Osteocyte (in vitro differentiated cells): Measurements from ENCODE around the gene SERPIND1. TPM values are rescaled to one million over a fixed set of nuclear protein-coding genes. Genes with fewer than 3 reads are reported as not detected.

Experiments
- DNase-seq: peaks from one replicate; pipeline ENCODE4 v3.0.0; 2021; ENCODE audit warnings: mixed read lengths; ENCODE audit not compliant: unreplicated experiment; ENCODE audit errors: extremely low spot score
- H3K27ac Mint-ChIP-seq: one replicate; pipeline ENCODE4 v1.8.0; 2021; ENCODE audit warnings: mild to moderate bottlenecking, mixed read lengths; ENCODE audit not compliant: unreplicated experiment
- H3K27me3 Mint-ChIP-seq: one replicate; pipeline ENCODE4 v1.8.0; 2021; ENCODE audit warnings: mixed read lengths; ENCODE audit not compliant: unreplicated experiment
- H3K36me3 Mint-ChIP-seq: one replicate; pipeline ENCODE4 v1.8.0; 2021; ENCODE audit warnings: mixed read lengths; ENCODE audit not compliant: unreplicated experiment
- H3K4me1 Mint-ChIP-seq: one replicate; pipeline ENCODE4 v1.8.0; 2021; ENCODE audit warnings: mixed read lengths; ENCODE audit not compliant: unreplicated experiment
- H3K4me3 Mint-ChIP-seq: one replicate; pipeline ENCODE4 v1.8.0; 2021; ENCODE audit warnings: mild to moderate bottlenecking, moderate library complexity, mixed read lengths; ENCODE audit not compliant: unreplicated experiment
- H3K9me3 Mint-ChIP-seq: one replicate; pipeline ENCODE4 v1.8.0; 2021; ENCODE audit warnings: mixed read lengths; ENCODE audit not compliant: unreplicated experiment
- CTCF ChIP-seq: fragments of 200-600 bp; sonication (generic); IDR thresholded peaks from 2 replicates; pipeline ENCODE4 v1.5.0; 2021; ENCODE audit warnings: antibody characterized with exemption, mild to moderate bottlenecking, moderate library complexity
- total RNA-seq: library from RNA; stranded (reverse); gene quantifications from 2 replicates; pipeline ENCODE4 v1.2.1, GENCODE V29; 2021

Gene SERPIND1
- total RNA-seq, 1 donor from 2014 or later, result not detected

GRCh38 chr22:20761536-20761935 is 12.4 kb upstream of the SERPIND1 start:
- no peak for DNase-seq
- Mint-ChIP-seq H3K36me3 (peaks cover 43% of the 10 kb centered on the region), H3K4me3 (no peak overlapping the region), H3K27ac (no peak overlapping the region), H3K27me3 (no peaks in the 10 kb centered on the region), H3K9me3 (no peaks in the 10 kb centered on the region), H3K4me1 (no peaks in the 10 kb centered on the region)
- TF ChIP-seq CTCF, result no peak

- Mint-ChIP-seq H3K27me3 (no peaks in the 10 kb centered on the region), H3K9me3 (no peaks in the 10 kb centered on the region), H3K27ac (no peak overlapping the region), H3K36me3 (peaks cover 39% of the 10 kb centered on the region), H3K4me1 (no peaks in the 10 kb centered on the region), H3K4me3 (no peak overlapping the region)
- DNase-seq, result no peak
- no peak for TF ChIP-seq CTCF
Measured at GRCh38 chr22:20762233-20762796, 11.6 kb upstream of the SERPIND1 start.

GRCh38 chr22:20763630-20764470 is 10.1 kb upstream of the SERPIND1 start:
- no peak overlapping the region for H3K4me3 Mint-ChIP-seq
- no peak overlapping the region for H3K27ac Mint-ChIP-seq

GRCh38 chr22:20764471-20764720 is 9.5 kb upstream of the SERPIND1 start:
- Mint-ChIP-seq H3K27ac (no peak overlapping the region), H3K36me3 (peaks cover 33% of the 10 kb centered on the region), H3K4me3 (no peak overlapping the region), H3K4me1 (no peaks in the 10 kb centered on the region), H3K9me3 (no peaks in the 10 kb centered on the region), H3K27me3 (no peaks in the 10 kb centered on the region)
- TF ChIP-seq CTCF, result no peak
- no peak for DNase-seq

More at GRCh38 chr22:20763630-20764470, 10.1 kb upstream of the SERPIND1 start:
- DNase-seq, result no peak
- Mint-ChIP-seq H3K36me3 (peaks cover 33% of the 10 kb centered on the region), H3K9me3 (no peaks in the 10 kb centered on the region), H3K27me3 (no peaks in the 10 kb centered on the region), H3K4me1 (no peaks in the 10 kb centered on the region)
- no peak for TF ChIP-seq CTCF

GRCh38 chr22:20764729-20765128 is 9.2 kb upstream of the SERPIND1 start:
- no peak overlapping the region for H3K4me3 Mint-ChIP-seq
- H3K27ac Mint-ChIP-seq, result no peak overlapping the region
- no peaks in the 10 kb centered on the region for H3K4me1 Mint-ChIP-seq
- H3K9me3 Mint-ChIP-seq, result no peaks in the 10 kb centered on the region
- no peak for TF ChIP-seq CTCF
- peaks cover 34% of the 10 kb centered on the region for H3K36me3 Mint-ChIP-seq
- no peaks in the 10 kb centered on the region for H3K27me3 Mint-ChIP-seq
- no peak for DNase-seq
